ENCODE measurements around the gene EXTL1.

Gene EXTL1

DNA sequence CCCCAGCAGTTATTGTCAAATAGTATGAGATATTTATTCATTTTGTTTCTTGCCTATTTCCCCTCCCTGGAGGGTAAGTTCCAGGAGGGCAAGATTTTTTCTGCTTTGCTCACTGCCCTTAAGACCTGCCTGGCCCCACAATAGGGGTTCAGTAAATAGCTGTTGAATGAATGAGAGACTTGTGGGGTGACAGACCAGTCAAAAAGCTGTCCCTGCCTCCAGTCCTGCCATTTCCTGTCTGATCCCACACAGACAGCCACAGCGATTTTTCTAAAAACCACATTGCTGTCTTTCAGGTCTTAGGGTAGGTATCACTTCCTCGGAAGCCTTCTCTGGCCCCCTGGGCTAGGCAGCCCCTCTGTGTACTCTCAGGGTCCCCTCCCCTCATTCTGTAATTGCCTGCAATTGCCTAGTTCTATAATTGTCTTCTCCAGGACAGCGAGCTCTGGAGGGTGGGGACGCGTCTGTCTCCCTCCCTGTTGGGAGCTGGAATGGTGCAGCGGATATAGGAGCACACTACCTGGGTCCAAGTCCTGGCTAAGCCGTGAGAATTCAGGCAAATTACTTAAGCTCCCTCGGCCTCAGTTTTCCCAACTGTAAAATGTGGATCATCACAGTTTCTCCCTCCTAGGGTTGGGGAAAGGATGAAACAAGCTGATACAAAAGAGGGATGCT is 1.8 kb upstream of the EXTL1 start:
- no peak for DNase-seq (ENCODE audit: low spot score)

DNA sequence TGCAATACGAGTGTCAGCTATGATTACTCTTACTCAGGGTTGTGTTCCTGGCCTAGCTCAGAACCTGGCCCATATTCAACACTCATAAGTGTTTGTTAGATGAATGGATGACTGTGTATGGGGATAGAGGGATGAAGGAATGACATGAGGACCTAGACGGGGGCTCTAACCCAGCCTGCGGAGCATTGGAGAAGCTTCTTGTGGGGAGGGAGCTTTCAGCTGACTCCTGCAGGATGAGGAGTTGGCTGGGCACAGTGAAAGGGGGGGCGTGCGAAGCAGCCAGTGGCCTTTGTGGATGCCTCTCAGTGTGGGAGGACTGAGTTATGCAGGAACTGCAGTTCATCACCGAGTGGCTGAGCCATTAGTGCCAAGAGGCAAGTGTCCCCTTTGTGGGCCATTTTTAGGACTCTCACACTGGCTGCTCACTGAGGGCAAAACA is 1.2 kb upstream of the EXTL1 start:
- Histone ChIP-seq H3K27me3 (ENCODE audit: insufficient read depth, poor library complexity, severe bottlenecking) (no peaks in the 10 kb centered on the region), H3K4me3 (ENCODE audit: severe bottlenecking) (no peak overlapping the region), H3K27ac (ENCODE audit: poor library complexity, severe bottlenecking) (no peak overlapping the region), H3K36me3 (ENCODE audit: low read depth) (no peaks in the 10 kb centered on the region), H3K9me3 (ENCODE audit: severe bottlenecking) (no peaks in the 10 kb centered on the region), H3K4me1 (ENCODE audit: insufficient read depth, poor library complexity, severe bottlenecking) (peaks cover 5% of the 10 kb centered on the region)
- ATAC-seq (ENCODE audit: low read depth) (no peak), DNase-seq (ENCODE audit: low spot score) (no peak)
- TF ChIP-seq, protein P1, sequence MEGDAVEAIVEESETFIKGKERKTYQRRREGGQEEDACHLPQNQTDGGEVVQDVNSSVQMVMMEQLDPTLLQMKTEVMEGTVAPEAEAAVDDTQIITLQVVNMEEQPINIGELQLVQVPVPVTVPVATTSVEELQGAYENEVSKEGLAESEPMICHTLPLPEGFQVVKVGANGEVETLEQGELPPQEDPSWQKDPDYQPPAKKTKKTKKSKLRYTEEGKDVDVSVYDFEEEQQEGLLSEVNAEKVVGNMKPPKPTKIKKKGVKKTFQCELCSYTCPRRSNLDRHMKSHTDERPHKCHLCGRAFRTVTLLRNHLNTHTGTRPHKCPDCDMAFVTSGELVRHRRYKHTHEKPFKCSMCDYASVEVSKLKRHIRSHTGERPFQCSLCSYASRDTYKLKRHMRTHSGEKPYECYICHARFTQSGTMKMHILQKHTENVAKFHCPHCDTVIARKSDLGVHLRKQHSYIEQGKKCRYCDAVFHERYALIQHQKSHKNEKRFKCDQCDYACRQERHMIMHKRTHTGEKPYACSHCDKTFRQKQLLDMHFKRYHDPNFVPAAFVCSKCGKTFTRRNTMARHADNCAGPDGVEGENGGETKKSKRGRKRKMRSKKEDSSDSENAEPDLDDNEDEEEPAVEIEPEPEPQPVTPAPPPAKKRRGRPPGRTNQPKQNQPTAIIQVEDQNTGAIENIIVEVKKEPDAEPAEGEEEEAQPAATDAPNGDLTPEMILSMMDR (IDR thresholded peaks at IDR 0.05; ENCODE audit: poor library complexity, severe bottlenecking), result no peak

More for the DNA sequence above, 1.8 kb upstream of the EXTL1 start:
- Histone ChIP-seq H3K36me3 (ENCODE audit: low read depth) (no peaks in the 10 kb centered on the region), H3K27ac (ENCODE audit: poor library complexity, severe bottlenecking) (no peak overlapping the region), H3K9me3 (ENCODE audit: severe bottlenecking) (no peaks in the 10 kb centered on the region), H3K27me3 (ENCODE audit: insufficient read depth, poor library complexity, severe bottlenecking) (no peaks in the 10 kb centered on the region), H3K4me1 (ENCODE audit: insufficient read depth, poor library complexity, severe bottlenecking) (peaks cover 5% of the 10 kb centered on the region), H3K4me3 (ENCODE audit: severe bottlenecking) (no peak overlapping the region)
- peak; percentile 28; the same call in 1 of the 3 replicates for ATAC-seq (ENCODE audit: low read depth)
- TF ChIP-seq, protein P1 (IDR thresholded peaks at IDR 0.05; ENCODE audit: poor library complexity, severe bottlenecking), result no peak

DNA sequence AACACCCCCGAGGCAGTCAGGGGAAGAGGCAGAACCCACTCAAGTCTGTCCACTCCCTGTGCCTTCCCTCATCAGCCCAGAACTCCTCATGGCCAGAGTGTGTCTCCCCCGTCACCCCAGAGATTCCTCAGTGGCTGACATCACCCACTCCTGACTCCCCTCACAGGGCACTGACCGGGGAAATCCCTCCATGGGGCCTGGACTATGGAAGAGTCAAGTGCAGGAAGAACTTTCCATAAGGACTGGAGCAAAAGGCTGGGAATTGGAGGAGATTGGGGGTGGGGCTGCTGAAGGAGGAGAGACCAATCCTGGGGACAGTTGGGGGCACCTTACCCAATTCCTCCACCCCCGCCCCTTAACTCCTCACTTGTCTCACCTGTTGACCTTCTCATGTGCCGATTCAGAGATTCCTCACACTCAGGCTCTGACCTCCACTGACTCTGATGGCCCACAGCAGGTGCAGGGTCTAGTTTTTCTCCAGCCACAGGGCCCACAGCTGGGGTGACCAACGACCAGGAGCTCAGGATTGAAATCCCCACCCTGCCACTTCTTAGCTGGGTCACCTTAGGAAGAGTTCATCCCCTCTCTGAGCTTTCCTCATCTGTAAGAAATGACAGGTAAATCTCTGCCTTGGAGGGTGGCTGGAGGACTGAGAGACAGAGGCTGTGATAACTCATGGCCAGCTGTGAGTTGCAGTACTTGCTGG is 481 bp upstream of the EXTL1 start:
- no peak overlapping the region for H3K4me3 ChIP-seq (ENCODE audit: severe bottlenecking)

DNA sequence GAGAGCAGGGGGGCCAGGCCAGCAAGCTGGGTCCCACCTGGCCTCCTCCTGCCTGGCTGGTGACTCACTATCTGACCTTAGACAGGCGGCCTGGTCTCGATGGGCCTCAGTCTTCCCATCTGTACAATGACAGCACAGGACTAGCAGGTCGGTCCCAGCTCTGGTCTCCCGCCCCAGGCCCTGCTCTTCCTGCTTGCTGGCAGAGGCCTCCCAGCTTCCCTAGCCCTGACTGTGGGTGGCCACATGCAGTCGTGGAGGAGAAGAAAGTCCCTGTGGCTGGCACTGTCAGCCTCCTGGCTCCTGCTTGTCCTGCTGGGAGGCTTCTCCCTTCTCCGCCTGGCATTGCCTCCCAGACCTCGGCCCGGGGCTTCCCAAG is 817 bp downstream of the EXTL1 start:
- H3K36me3 ChIP-seq (ENCODE audit: low read depth), result no peaks in the 10 kb centered on the region
- no peak overlapping the region for H3K4me3 ChIP-seq (ENCODE audit: severe bottlenecking)
- no peak for ATAC-seq (ENCODE audit: low read depth)
- peaks cover 5% of the 10 kb centered on the region for H3K4me1 ChIP-seq (ENCODE audit: insufficient read depth, poor library complexity, severe bottlenecking)
- no peaks in the 10 kb centered on the region for H3K9me3 ChIP-seq (ENCODE audit: severe bottlenecking)
- TF ChIP-seq, protein P1 (IDR thresholded peaks at IDR 0.05; ENCODE audit: poor library complexity, severe bottlenecking), result no peak
- H3K27ac ChIP-seq (ENCODE audit: poor library complexity, severe bottlenecking), result no peak overlapping the region
- no peak for DNase-seq (ENCODE audit: low spot score)
- no peaks in the 10 kb centered on the region for H3K27me3 ChIP-seq (ENCODE audit: insufficient read depth, poor library complexity, severe bottlenecking)

More for the DNA sequence above, 481 bp upstream of the EXTL1 start:
- no peaks in the 10 kb centered on the region for H3K27me3 ChIP-seq (ENCODE audit: insufficient read depth, poor library complexity, severe bottlenecking)
- DNase-seq (ENCODE audit: low spot score) (no peak), ATAC-seq (ENCODE audit: low read depth) (no peak)
- no peaks in the 10 kb centered on the region for H3K9me3 ChIP-seq (ENCODE audit: severe bottlenecking)
- H3K4me1 ChIP-seq (ENCODE audit: insufficient read depth, poor library complexity, severe bottlenecking), result peaks cover 5% of the 10 kb centered on the region
- TF ChIP-seq, protein P1 (IDR thresholded peaks at IDR 0.05; ENCODE audit: poor library complexity, severe bottlenecking), result no peak
- H3K36me3 ChIP-seq (ENCODE audit: low read depth), result no peaks in the 10 kb centered on the region
- no peak overlapping the region for H3K27ac ChIP-seq (ENCODE audit: poor library complexity, severe bottlenecking)

DNA sequence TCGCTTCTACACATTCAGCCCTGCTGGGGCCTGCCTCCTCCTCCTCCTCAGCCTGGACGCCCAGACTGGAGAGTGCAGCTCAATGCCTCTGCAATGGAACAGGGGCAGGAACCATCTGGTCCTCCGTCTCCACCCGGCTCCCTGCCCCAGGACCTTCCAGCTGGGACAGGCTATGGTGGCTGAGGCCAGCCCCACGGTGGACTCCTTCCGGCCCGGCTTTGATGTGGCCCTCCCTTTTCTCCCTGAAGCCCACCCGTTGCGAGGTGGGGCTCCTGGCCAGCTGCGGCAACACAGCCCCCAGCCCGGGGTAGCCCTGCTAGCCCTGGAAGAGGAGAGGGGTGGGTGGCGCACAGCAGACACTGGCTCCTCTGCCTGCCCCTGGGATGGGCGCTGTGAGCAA is 1.4 kb downstream of the EXTL1 start:
- DNase-seq (ENCODE audit: low spot score) (no peak), ATAC-seq (ENCODE audit: low read depth) (no peak)
- Histone ChIP-seq H3K27me3 (ENCODE audit: insufficient read depth, poor library complexity, severe bottlenecking) (no peaks in the 10 kb centered on the region), H3K4me1 (ENCODE audit: insufficient read depth, poor library complexity, severe bottlenecking) (peaks cover 5% of the 10 kb centered on the region), H3K4me3 (ENCODE audit: severe bottlenecking) (no peak overlapping the region), H3K9me3 (ENCODE audit: severe bottlenecking) (no peaks in the 10 kb centered on the region), H3K27ac (ENCODE audit: poor library complexity, severe bottlenecking) (no peak overlapping the region), H3K36me3 (ENCODE audit: low read depth) (no peaks in the 10 kb centered on the region)
- TF ChIP-seq, protein P1 (IDR thresholded peaks at IDR 0.05; ENCODE audit: poor library complexity, severe bottlenecking), result no peak

Measured in RWPE2 (cell line).